Keratinocyte (primary cell): Measurements from ENCODE around the gene B4GALNT4.

ENCODE experiments used
- CTCF ChIP-seq, 3 experiments: IDR thresholded peaks in 1 of 3; conservative IDR thresholded peaks in 1 of 3; optimal IDR thresholded peaks in 1 of 3; 2 replicates in 2 of 3; 3 replicates in 1 of 3; pipeline versions ENCODE3 to v1.5.1; 2011; ENCODE audit warnings: low read length in 3 of 3, mild to moderate bottlenecking in 3 of 3, moderate library complexity in 2 of 3, control low read depth in 1 of 3, inconsistent platforms in 1 of 3; ENCODE audit not compliant: insufficient read depth in 2 of 3; ENCODE audit errors: extremely low read depth in 1 of 3
- EZH2 ChIP-seq: IDR thresholded peaks from one replicate; pipeline ENCODE4 v1.6.1; 2012; ENCODE audit warnings: inconsistent platforms, mild to moderate bottlenecking, low read length, moderate library complexity

- no peak for TF ChIP-seq CTCF (optimal IDR thresholded peaks at IDR 0.05 in 1 of 3, IDR thresholded peaks at IDR 0.05 in 1 of 3, conservative IDR thresholded peaks at IDR 0.05 in 1 of 3; ENCODE audit: extremely low read depth in 1 of 3, insufficient read depth in 2 of 3, low read length in 3 of 3)
- TF ChIP-seq EZH2 = no peak
Measured at GRCh38 chr11:334264-334994, 34.9 kb upstream of the B4GALNT4 start.
